Measurements from ENCODE around the gene ARHGAP31.
"Not testable (repeated sequence)": the region's sequence is repeated elsewhere in the genome, so short reads cannot be mapped to it uniquely, and the experiment has no call there.

ARHGAP31 gene

DNA sequence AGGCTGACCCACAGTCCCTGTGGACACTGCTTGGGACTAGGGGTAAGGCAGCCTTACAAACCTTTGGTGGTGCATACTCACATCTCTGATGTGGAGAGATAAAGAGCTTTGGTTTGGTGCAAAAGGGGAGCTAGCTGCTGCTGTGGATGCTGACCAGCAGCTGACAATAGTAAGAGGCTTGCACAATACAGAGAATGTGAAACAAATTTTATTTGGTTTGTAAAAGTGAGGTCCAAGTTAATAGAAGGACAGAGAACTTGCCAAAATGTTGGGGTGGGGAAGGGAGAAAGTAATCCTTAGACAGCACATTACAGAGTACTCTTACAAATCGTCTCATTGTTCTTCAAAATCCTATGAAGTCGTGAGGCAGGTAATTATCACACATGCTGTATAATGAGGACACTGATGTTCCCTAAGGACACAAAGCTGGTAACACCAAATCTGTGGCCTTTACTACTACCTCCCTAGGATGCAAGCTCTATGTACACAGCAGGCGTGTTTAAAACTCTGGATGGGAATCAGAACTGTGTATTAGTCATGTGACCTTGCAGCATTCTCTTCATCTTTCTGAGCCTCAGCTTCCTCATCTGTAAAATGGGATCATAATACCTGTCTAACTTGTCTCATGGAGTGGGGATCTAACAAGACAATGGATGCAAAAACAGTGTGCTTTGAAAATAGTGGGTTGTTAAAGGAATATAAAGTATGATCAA is 21.6 kb downstream of the ARHGAP31 start:
- Histone ChIP-seq H3K36me3 (ENCODE audit: control insufficient read depth, insufficient read depth, low read length) (no peaks in the 10 kb centered on the region), H3K27ac (no peak overlapping the region), H3K27me3 (ENCODE audit: control insufficient read depth, insufficient read depth, low read length) (no peaks in the 10 kb centered on the region), H3K9me3 (ENCODE audit: control insufficient read depth, low read length) (no peaks in the 10 kb centered on the region), H3K9ac (no peak overlapping the region), H2AFZ (no peak overlapping the region), H3K4me1 (peaks cover 3% of the 10 kb centered on the region), H3K79me2 (no peaks in the 10 kb centered on the region), H3K4me2 (ENCODE audit: low read length) (no peak overlapping the region), H3K4me3 (ENCODE audit: low read depth, low read length) (no peak overlapping the region)
- TF ChIP-seq, protein P1, sequence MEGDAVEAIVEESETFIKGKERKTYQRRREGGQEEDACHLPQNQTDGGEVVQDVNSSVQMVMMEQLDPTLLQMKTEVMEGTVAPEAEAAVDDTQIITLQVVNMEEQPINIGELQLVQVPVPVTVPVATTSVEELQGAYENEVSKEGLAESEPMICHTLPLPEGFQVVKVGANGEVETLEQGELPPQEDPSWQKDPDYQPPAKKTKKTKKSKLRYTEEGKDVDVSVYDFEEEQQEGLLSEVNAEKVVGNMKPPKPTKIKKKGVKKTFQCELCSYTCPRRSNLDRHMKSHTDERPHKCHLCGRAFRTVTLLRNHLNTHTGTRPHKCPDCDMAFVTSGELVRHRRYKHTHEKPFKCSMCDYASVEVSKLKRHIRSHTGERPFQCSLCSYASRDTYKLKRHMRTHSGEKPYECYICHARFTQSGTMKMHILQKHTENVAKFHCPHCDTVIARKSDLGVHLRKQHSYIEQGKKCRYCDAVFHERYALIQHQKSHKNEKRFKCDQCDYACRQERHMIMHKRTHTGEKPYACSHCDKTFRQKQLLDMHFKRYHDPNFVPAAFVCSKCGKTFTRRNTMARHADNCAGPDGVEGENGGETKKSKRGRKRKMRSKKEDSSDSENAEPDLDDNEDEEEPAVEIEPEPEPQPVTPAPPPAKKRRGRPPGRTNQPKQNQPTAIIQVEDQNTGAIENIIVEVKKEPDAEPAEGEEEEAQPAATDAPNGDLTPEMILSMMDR (IDR thresholded peaks at IDR 0.05) = no peak

DNA sequence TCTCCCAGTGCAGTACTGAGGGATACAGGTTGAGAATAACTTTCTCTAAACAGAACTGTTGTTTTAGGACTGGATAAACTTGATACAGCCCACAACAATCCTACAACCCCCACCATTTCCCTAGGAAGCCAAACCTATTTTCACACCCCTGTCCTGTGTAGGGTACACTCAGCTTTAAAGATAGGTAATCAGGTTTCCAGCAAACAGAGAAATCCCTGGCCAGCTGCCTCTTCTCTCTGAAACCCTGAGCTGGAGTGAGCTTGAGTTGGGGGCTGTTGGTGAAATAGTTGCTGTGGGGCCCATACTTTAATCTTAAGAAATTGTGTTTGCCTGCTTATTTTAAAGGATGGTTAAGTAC is 22.1 kb downstream of the ARHGAP31 start:
- Histone ChIP-seq H3K4me3 (ENCODE audit: low read depth, low read length) (no peak overlapping the region), H2AFZ (no peak overlapping the region), H3K4me1 (no peaks in the 10 kb centered on the region), H3K27ac (no peak overlapping the region), H3K79me2 (no peaks in the 10 kb centered on the region), H3K4me2 (ENCODE audit: low read length) (no peak overlapping the region), H3K9me3 (ENCODE audit: control insufficient read depth, low read length) (no peaks in the 10 kb centered on the region), H3K36me3 (ENCODE audit: control insufficient read depth, insufficient read depth, low read length) (no peaks in the 10 kb centered on the region), H3K27me3 (ENCODE audit: control insufficient read depth, insufficient read depth, low read length) (no peaks in the 10 kb centered on the region), H3K9ac (no peak overlapping the region)
- TF ChIP-seq, protein P1 (IDR thresholded peaks at IDR 0.05) = no peak

DNA sequence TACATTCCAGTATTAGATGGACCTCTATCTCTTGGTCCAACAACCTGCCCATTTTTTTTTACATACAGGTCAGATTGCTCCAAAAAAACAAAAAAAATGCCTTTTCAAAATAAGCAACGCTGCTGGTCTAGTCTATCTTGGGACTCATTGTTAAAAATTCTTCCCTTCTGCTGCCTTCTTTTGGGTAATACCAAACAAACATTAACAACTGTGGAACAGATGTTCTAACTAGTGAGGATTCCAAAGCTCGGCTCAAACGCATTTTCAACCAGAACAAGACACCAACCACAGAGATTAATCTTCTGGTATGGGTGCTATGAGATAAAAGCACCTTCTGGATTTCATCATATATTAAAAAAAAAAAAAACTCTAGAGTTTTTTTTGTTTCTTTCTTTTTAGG is 24.7 kb downstream of the ARHGAP31 start:
- no peaks in the 10 kb centered on the region for H3K36me3 ChIP-seq (ENCODE audit: control insufficient read depth, insufficient read depth, low read length)
- no peaks in the 10 kb centered on the region for H3K27me3 ChIP-seq (ENCODE audit: control insufficient read depth, insufficient read depth, low read length)
- H3K9ac ChIP-seq = no peak overlapping the region
- TF ChIP-seq, protein P1 (IDR thresholded peaks at IDR 0.05) = no peak
- H3K4me3 ChIP-seq (ENCODE audit: low read depth, low read length) = no peak overlapping the region
- no peak overlapping the region for H3K4me2 ChIP-seq (ENCODE audit: low read length)
- H2AFZ ChIP-seq = no peak overlapping the region
- no peaks in the 10 kb centered on the region for H3K4me1 ChIP-seq
- H3K27ac ChIP-seq = no peak overlapping the region
- H3K79me2 ChIP-seq = no peaks in the 10 kb centered on the region
- no peaks in the 10 kb centered on the region for H3K9me3 ChIP-seq (ENCODE audit: control insufficient read depth, low read length)

DNA sequence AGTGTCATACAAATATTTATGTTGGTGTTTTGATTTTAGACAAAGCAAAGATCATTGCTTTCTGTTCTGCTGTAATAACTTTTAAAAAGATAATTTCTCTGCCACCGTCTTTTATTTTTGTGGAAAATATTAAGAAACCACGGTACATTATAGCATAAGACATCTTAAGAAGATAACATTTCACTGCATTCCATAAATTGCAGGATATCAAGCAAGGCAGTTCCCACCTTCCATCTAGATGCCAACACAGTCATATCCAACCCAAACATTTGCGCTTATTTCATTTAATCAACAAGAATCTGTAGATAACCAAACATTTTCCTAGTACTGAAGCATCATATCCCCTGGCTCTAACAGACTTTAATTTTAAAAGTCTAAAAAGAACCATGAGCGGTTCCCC is 25.1 kb downstream of the ARHGAP31 start:
- Histone ChIP-seq H3K9ac (no peak overlapping the region), H3K4me1 (no peaks in the 10 kb centered on the region), H3K27ac (no peak overlapping the region), H3K9me3 (ENCODE audit: control insufficient read depth, low read length) (no peaks in the 10 kb centered on the region), H3K4me2 (ENCODE audit: low read length) (no peak overlapping the region), H3K36me3 (ENCODE audit: control insufficient read depth, insufficient read depth, low read length) (no peaks in the 10 kb centered on the region), H3K4me3 (ENCODE audit: low read depth, low read length) (no peak overlapping the region), H2AFZ (no peak overlapping the region), H3K27me3 (ENCODE audit: control insufficient read depth, insufficient read depth, low read length) (no peaks in the 10 kb centered on the region), H3K79me2 (no peaks in the 10 kb centered on the region)
- TF ChIP-seq, protein P1 (IDR thresholded peaks at IDR 0.05) = no peak

DNA sequence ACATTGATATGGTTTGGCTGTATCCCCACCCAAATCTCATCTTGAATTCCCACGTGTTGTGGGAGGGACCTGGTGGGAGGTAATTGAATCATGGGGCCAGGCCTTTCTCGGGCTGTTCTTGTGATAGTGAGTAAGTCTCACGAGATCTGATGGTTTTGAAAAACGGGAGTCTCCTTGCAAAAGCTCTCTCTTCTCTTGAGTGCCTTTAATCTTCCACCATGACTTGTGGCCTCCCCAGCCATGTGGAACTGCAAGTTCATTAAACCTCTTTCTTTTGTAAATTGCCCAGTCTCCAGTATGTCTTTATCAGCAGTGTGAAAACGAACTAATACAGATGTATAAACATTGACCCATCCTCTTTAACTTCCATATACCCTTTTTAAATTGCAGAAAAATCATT is 26.6 kb downstream of the ARHGAP31 start:
- not testable (repeated sequence) for H3K9me3 ChIP-seq (ENCODE audit: control insufficient read depth, low read length); H3K36me3 ChIP-seq (ENCODE audit: control insufficient read depth, insufficient read depth, low read length); H3K27ac ChIP-seq; H3K4me2 ChIP-seq (ENCODE audit: low read length); H3K27me3 ChIP-seq (ENCODE audit: control insufficient read depth, insufficient read depth, low read length); H3K79me2 ChIP-seq; H3K9ac ChIP-seq; H2AFZ ChIP-seq; H3K4me1 ChIP-seq; H3K4me3 ChIP-seq (ENCODE audit: low read depth, low read length)

All from parathyroid adenoma (tissue), 2 donors.